ENCODE results near the gene MAD1L1. TPM values are rescaled to one million over a fixed set of nuclear protein-coding genes. Genes with fewer than 3 reads are reported as not detected.

The MAD1L1 gene
- total RNA-seq, 1 experiment from 2014 or later = 38.5 TPM

- no peak overlapping the region for H3K4me2 ChIP-seq (ENCODE audit: low read length)
- TF ChIP-seq SP1 (IDR thresholded peaks at IDR 0.05; ENCODE audit: low read depth) (no peak), EZH2phosphoT487 (IDR thresholded peaks at IDR 0.05; ENCODE audit: borderline replicate concordance) (no peak)
- H4K20me1 ChIP-seq (ENCODE audit: insufficient read depth) = no peaks in the 10 kb centered on the region
- intact Hi-C loops (cut with micrococcal nuclease) = no loop called here
- no TSS peak for BruUV-seq (replicated peaks)
- no peaks in the 10 kb centered on the region for H3K9me2 ChIP-seq (ENCODE audit: insufficient read depth)
- no peak for DNase-seq (ENCODE audit: low read depth, low spot score)
- POLR2A ChIA-PET = no interaction called here
- no peak overlapping the region for H3K4me3 ChIP-seq (replicated peaks in 1 of 2; ENCODE audit: low read depth in 1 of 2, low read length in 2 of 2)
- H3K27me3 ChIP-seq (ENCODE audit: insufficient read depth, low read length) = no peaks in the 10 kb centered on the region
- no peaks in the 10 kb centered on the region for H3K79me2 ChIP-seq (ENCODE audit: insufficient read depth, low read length)
- no peak overlapping the region for H3K9ac ChIP-seq (ENCODE audit: low read length)
- H3K27ac ChIP-seq (ENCODE audit: low read depth, low read length) = no peak overlapping the region
- RAD21 ChIA-PET (ENCODE audit: low non-redundant PET in 1 of 2, low total read pairs in 2 of 2, uncharacterized antibody in 2 of 2, unreplicated experiment in 2 of 2) = no interaction called here
- CTCF ChIA-PET = no interaction called here
- no peaks in the 10 kb centered on the region for H3K36me3 ChIP-seq (ENCODE audit: control insufficient read depth in 1 of 2, insufficient read depth in 2 of 2, low read length in 2 of 2)
- H3K9me3 ChIP-seq (ENCODE audit: control insufficient read depth in 1 of 2, insufficient read depth in 1 of 2, low read depth in 1 of 2, low read length in 2 of 2) = no peaks in the 10 kb centered on the region; a peak in 1 of 4 replicates
- no peak for ATAC-seq
- no peak overlapping the region for H2AFZ ChIP-seq (ENCODE audit: low read depth, low read length, poor library complexity, severe bottlenecking)
- H3K4me1 ChIP-seq (ENCODE audit: control insufficient read depth in 1 of 2, insufficient read depth in 2 of 2, low read length in 2 of 2) = no peaks in the 10 kb centered on the region
Observed at GRCh38 chr7:1868516-1869165, 364.1 kb downstream of the MAD1L1 start.

- no peak overlapping the region for H2AFZ ChIP-seq (ENCODE audit: low read depth, low read length, poor library complexity, severe bottlenecking)
- ChIA-PET CTCF (no interaction called here), POLR2A (no interaction called here), RAD21 (ENCODE audit: low non-redundant PET in 1 of 2, low total read pairs in 2 of 2, uncharacterized antibody in 2 of 2, unreplicated experiment in 2 of 2) (no interaction called here)
- H3K9me3 ChIP-seq (ENCODE audit: control insufficient read depth in 1 of 2, insufficient read depth in 1 of 2, low read depth in 1 of 2, low read length in 2 of 2) = no peaks in the 10 kb centered on the region; a peak in 1 of 4 replicates
- H3K4me1 ChIP-seq (ENCODE audit: control insufficient read depth in 1 of 2, insufficient read depth in 2 of 2, low read length in 2 of 2) = no peaks in the 10 kb centered on the region
- no peak overlapping the region for H3K9ac ChIP-seq (ENCODE audit: low read length)
- ATAC-seq (peak; percentile 52), DNase-seq (ENCODE audit: low read depth, low spot score) (no peak)
- no peaks in the 10 kb centered on the region for H3K79me2 ChIP-seq (ENCODE audit: insufficient read depth, low read length)
- no peaks in the 10 kb centered on the region for H3K9me2 ChIP-seq (ENCODE audit: insufficient read depth)
- intact Hi-C loops (cut with micrococcal nuclease) = no loop called here
- H3K27me3 ChIP-seq (ENCODE audit: insufficient read depth, low read length) = no peaks in the 10 kb centered on the region
- H4K20me1 ChIP-seq (ENCODE audit: insufficient read depth) = no peaks in the 10 kb centered on the region
- no peak overlapping the region for H3K27ac ChIP-seq (ENCODE audit: low read depth, low read length)
- H3K4me3 ChIP-seq (replicated peaks in 1 of 2; ENCODE audit: low read depth in 1 of 2, low read length in 2 of 2) = no peak overlapping the region
- no TSS peak for BruUV-seq (replicated peaks)
- TF ChIP-seq ZNF274 (IDR thresholded peaks at IDR 0.05; ENCODE audit: low read depth, low read length) (no peak), CEBPB (IDR thresholded peaks at IDR 0.05; ENCODE audit: low read depth) (no peak), POLR2AphosphoS5 (IDR thresholded peaks at IDR 0.05; ENCODE audit: low read depth, low read length) (no peak)
- no peak overlapping the region for H3K4me2 ChIP-seq (ENCODE audit: low read length)
- H3K36me3 ChIP-seq (ENCODE audit: control insufficient read depth in 1 of 2, insufficient read depth in 2 of 2, low read length in 2 of 2) = no peaks in the 10 kb centered on the region
Observed at GRCh38 chr7:1867370-1868260, 365.1 kb downstream of the MAD1L1 start.
